GM21717 (cell line): ENCODE measurements around the gene RSBN1L.
"Not testable (repeated sequence)": the region's sequence is repeated elsewhere in the genome, so short reads cannot be mapped to it uniquely, and the experiment has no call there.

Experiments
- ATAC-seq: cut with Tn5 transposase; IDR thresholded peaks from one replicate; pipeline ENCODE4 v1.9.1; 2021; ENCODE audit warnings: mild to moderate bottlenecking, moderate library complexity; ENCODE audit not compliant: unreplicated experiment

RSBN1L gene

GRCh38 chr7:77687100-77687746 lies 9.0 kb upstream of the RSBN1L start:
- no peak for ATAC-seq

GRCh38 chr7:77687747-77688144 lies 8.5 kb upstream of the RSBN1L start:
- no peak for ATAC-seq

- no peak for ATAC-seq
These were observed 6.0 kb upstream of the RSBN1L start for GRCh38 chr7:77690289-77690688.

- ATAC-seq, result no peak
These were observed 4.3 kb upstream of the RSBN1L start for GRCh38 chr7:77691892-77692491.

- no peak for ATAC-seq
These were observed 2.3 kb upstream of the RSBN1L start for GRCh38 chr7:77693830-77694583.

GRCh38 chr7:77696643-77697534 lies 630 bp downstream of the RSBN1L start:
- peak; percentile 29 for ATAC-seq

GRCh38 chr7:77697535-77697831 lies 1.2 kb downstream of the RSBN1L start:
- ATAC-seq, result peak; percentile 13

GRCh38 chr7:77698042-77698625 lies 1.9 kb downstream of the RSBN1L start:
- ATAC-seq, result no peak

GRCh38 chr7:77699056-77699455 lies 2.8 kb downstream of the RSBN1L start:
- peak; percentile 36 for ATAC-seq

GRCh38 chr7:77702513-77702912 lies 6.3 kb downstream of the RSBN1L start:
- no peak for ATAC-seq

- ATAC-seq, result no peak
These were observed 6.8 kb downstream of the RSBN1L start for GRCh38 chr7:77702968-77703472.

- not testable (repeated sequence) for ATAC-seq
These were observed 7.4 kb downstream of the RSBN1L start for GRCh38 chr7:77703669-77704068.

GRCh38 chr7:77707504-77707992 lies 11.3 kb downstream of the RSBN1L start:
- no peak for ATAC-seq

GRCh38 chr7:77710067-77710466 lies 13.8 kb downstream of the RSBN1L start:
- ATAC-seq, result no peak

- ATAC-seq, result no peak
These were observed 14.6 kb downstream of the RSBN1L start for GRCh38 chr7:77710861-77711260.

GRCh38 chr7:77714195-77714594 lies 17.9 kb downstream of the RSBN1L start:
- ATAC-seq, result no peak

GRCh38 chr7:77714931-77715330 lies 18.7 kb downstream of the RSBN1L start:
- not testable (repeated sequence) for ATAC-seq

GRCh38 chr7:77716804-77717203 lies 20.5 kb downstream of the RSBN1L start:
- ATAC-seq, result no peak

GRCh38 chr7:77717566-77717965 lies 21.3 kb downstream of the RSBN1L start:
- not testable (repeated sequence) for ATAC-seq

GRCh38 chr7:77727527-77727926 lies 31.3 kb downstream of the RSBN1L start:
- no peak for ATAC-seq
